Measurements from ENCODE around the gene SDCCAG8.

GRCh38 chr1:243420946-243421685 lies 165.3 kb downstream of the SDCCAG8 start:
- no peak for TF ChIP-seq HDGF (IDR thresholded peaks at IDR 0.05; ENCODE audit: borderline replicate concordance)
- no peak for TF ChIP-seq SP1 (IDR thresholded peaks at IDR 0.05)
- no peak for TF ChIP-seq FOXA1 (IDR thresholded peaks at IDR 0.05)
- no peak for TF ChIP-seq ZNF384 (IDR thresholded peaks at IDR 0.05)
- no peak for TF ChIP-seq FOXK2 (IDR thresholded peaks at IDR 0.05)
- no peak for TF ChIP-seq FOXM1 (IDR thresholded peaks at IDR 0.05; ENCODE audit: borderline replicate concordance)
- no peak for TF ChIP-seq ELF4 (IDR thresholded peaks at IDR 0.05)
- no peak for TF ChIP-seq SUZ12 (IDR thresholded peaks at IDR 0.05)
- no peak for TF ChIP-seq TARDBP (IDR thresholded peaks at IDR 0.05)
